Muscle of leg (tissue), 11 donors: ENCODE results near the gene COL23A1. TPM values are rescaled to one million over a fixed set of nuclear protein-coding genes. Genes with fewer than 3 reads are reported as not detected.
A peak's percentile ranks its signal among the peaks of the same experiment; 100 is the strongest.
"Not testable (repeated sequence)": the region's sequence is repeated elsewhere in the genome, so short reads cannot be mapped to it uniquely, and the experiment has no call there.

Source experiments
- DNase-seq: peaks from one replicate; pipeline ENCODE4 v3.0.0; 2013
- H3K27ac ChIP-seq: one replicate; pipeline ENCODE4 v1.5.1; 2013; ENCODE audit warnings: mild to moderate bottlenecking, low read length, control low read depth
- H3K27me3 ChIP-seq: one replicate; pipeline ENCODE4 v1.6.1; 2013; ENCODE audit warnings: low read length; ENCODE audit not compliant: control insufficient read depth, insufficient read depth
- H3K36me3 ChIP-seq: one replicate; pipeline ENCODE4 v1.6.1; 2013; ENCODE audit warnings: low read length; ENCODE audit not compliant: control insufficient read depth, insufficient read depth
- H3K4me1 ChIP-seq: one replicate; pipeline ENCODE4 v1.6.1; 2013; ENCODE audit warnings: low read length; ENCODE audit not compliant: control insufficient read depth, insufficient read depth
- H3K4me3 ChIP-seq: one replicate; pipeline ENCODE4 v1.5.1; 2013; ENCODE audit warnings: low read length, control low read depth
- H3K9me3 ChIP-seq: replicated peaks from 2 replicates; pipeline ENCODE4 v1.6.1; 2013; ENCODE audit warnings: low read depth, low read length; ENCODE audit not compliant: control insufficient read depth
- WGBS: methylation state at CpG from one replicate; pipeline ENCODE4 v1.1.5; 2013; ENCODE audit warnings: missing lambda C conversion rate; ENCODE audit not compliant: insufficient coverage; 5-methylcytosine and 5-hydroxymethylcytosine counted together
- polyA plus RNA-seq, 8 donors: library from polyadenylated mRNA; unstranded; fragments of 120-200 nt; gene quantifications; one replicate each; pipeline versions ENCODE4 v1.2.1 to v1.2.3, GENCODE V29; 2013; ENCODE audit warnings: inconsistent platforms in 1 of 8, low replicate concordance in 1 of 8; ENCODE audit not compliant: insufficient read length in 8 of 8, insufficient read depth in 1 of 8
- total RNA-seq: library from RNA; stranded (reverse); fragments of 120-200 nt; gene quantifications from one replicate; pipeline ENCODE4 v1.2.4, GENCODE V29; 2013

Gene COL23A1
- total and polyA plus RNA-seq, 9 donors: 1.3 to 5.1 (median 3.0) TPM

- DNase-seq: peak; percentile 50
Observed at GRCh38 chr5:178589180-178590140, 733 bp downstream of the COL23A1 start.

DNA sequence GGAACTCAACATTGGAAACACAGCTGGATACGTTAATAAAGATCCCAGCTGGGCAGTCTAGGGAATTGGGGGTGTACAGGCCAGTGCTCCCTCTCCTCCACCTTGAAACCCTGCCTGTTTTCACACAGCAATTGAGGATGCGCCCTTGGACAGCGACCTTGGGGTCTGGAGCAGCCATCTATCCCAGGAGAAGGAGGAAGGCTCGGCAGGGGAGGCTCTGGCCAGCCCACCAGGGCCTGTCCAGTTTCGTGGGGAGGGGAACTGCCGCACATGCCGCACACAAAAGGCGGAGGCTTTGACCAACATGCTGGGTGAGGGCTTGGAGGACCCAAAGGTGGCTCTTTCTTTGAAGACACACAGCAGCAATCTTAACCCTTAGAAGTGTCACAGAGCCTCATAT is 1.4 kb downstream of the COL23A1 start:
- H3K4me1 ChIP-seq: peaks cover 27% of the 10 kb centered on the region
- no peak overlapping the region for H3K27ac ChIP-seq
- no peak overlapping the region for H3K4me3 ChIP-seq
- H3K36me3 ChIP-seq: no peaks in the 10 kb centered on the region
- peaks cover 40% of the 10 kb centered on the region for H3K27me3 ChIP-seq
- WGBS: 27% methylated on average over 7 of the region's 8 CpGs
- H3K9me3 ChIP-seq: no peaks in the 10 kb centered on the region
- peak; percentile 42 for DNase-seq

More at GRCh38 chr5:178589180-178590140, 733 bp downstream of the COL23A1 start:
- Histone ChIP-seq H3K4me1 (peaks cover 27% of the 10 kb centered on the region), H3K4me3 (peak overlapping the region; percentile 8), H3K27me3 (peaks cover 40% of the 10 kb centered on the region), H3K36me3 (no peaks in the 10 kb centered on the region), H3K9me3 (peaks cover 2% of the 10 kb centered on the region), H3K27ac (no peak overlapping the region)
- WGBS: 4% methylated on average over 86 of the region's 91 CpGs

GRCh38 chr5:178587763-178588611 is 2.2 kb downstream of the COL23A1 start:
- Histone ChIP-seq H3K27me3 (peaks cover 40% of the 10 kb centered on the region), H3K9me3 (no peaks in the 10 kb centered on the region), H3K4me1 (peaks cover 27% of the 10 kb centered on the region), H3K27ac (no peak overlapping the region), H3K4me3 (no peak overlapping the region), H3K36me3 (no peaks in the 10 kb centered on the region)
- 34% methylated on average over 7 of the region's 13 CpGs for WGBS
- DNase-seq: no peak

DNA sequence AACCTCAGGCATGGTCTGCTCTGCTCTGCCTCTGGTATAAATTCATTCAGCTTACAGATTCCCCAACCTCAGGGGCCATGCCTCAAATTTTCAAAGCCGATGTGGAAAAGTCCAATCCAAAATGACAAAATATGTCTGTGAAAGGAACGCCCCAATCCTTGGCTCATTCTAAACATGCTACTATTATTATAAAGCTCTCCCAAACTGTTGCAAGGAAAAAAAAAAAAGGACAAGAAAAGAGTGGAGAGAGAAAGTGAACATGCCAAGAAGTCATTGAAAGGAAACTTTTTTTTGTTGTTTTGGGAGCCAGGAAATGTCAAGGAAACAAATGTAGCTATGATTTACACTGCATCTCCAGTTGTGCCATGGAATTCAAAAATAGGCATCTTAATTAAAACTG is 3.8 kb downstream of the COL23A1 start:
- no CpG with 5 or more reads among the region's 2 CpGs for WGBS
- Histone ChIP-seq H3K27ac (no peak overlapping the region), H3K27me3 (peaks cover 38% of the 10 kb centered on the region), H3K9me3 (no peaks in the 10 kb centered on the region), H3K36me3 (no peaks in the 10 kb centered on the region), H3K4me3 (no peak overlapping the region), H3K4me1 (peaks cover 27% of the 10 kb centered on the region)
- DNase-seq: peak; percentile 51

GRCh38 chr5:178585421-178585820 is 4.8 kb downstream of the COL23A1 start:
- not testable (repeated sequence) for H3K4me3 ChIP-seq, H3K9me3 ChIP-seq, H3K27ac ChIP-seq, H3K36me3 ChIP-seq
- WGBS: 83% methylated on average over 11 of the region's 11 CpGs
- peaks cover 39% of the 10 kb centered on the region for H3K27me3 ChIP-seq
- peak; percentile 74 for DNase-seq
- peaks cover 21% of the 10 kb centered on the region for H3K4me1 ChIP-seq

GRCh38 chr5:178583279-178583678 is 6.9 kb downstream of the COL23A1 start:
- DNase-seq: no peak
- no peaks in the 10 kb centered on the region for H3K9me3 ChIP-seq
- peaks cover 10% of the 10 kb centered on the region for H3K4me1 ChIP-seq
- no peak overlapping the region for H3K27ac ChIP-seq
- no peak overlapping the region for H3K4me3 ChIP-seq
- H3K36me3 ChIP-seq: no peaks in the 10 kb centered on the region
- WGBS: 79% methylated on average over 3 of the region's 8 CpGs
- peaks cover 30% of the 10 kb centered on the region for H3K27me3 ChIP-seq

DNA sequence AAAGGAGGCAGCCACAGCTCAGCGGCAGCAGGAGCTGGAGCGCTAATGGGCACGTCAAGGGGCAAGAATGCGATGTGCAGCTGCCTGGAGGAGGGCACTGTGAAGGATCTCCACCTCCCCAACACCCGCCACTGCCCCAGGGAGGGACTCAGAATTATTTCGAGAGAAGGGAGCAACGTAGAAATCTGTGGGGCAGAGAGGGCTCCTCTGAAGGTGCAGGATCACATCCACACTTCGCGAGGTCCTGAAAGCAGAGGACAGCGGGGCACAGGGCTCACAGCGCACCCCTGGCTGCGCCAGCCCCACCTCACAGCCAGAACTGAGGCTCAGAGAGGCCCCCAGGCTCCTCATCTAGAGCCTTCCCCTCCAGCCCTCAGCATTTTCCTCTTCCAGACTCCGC is 7.9 kb downstream of the COL23A1 start:
- no peaks in the 10 kb centered on the region for H3K9me3 ChIP-seq
- no peak for DNase-seq
- H3K4me1 ChIP-seq: peaks cover 8% of the 10 kb centered on the region
- peaks cover 26% of the 10 kb centered on the region for H3K27me3 ChIP-seq
- H3K27ac ChIP-seq: no peak overlapping the region
- WGBS: 94% methylated on average over 7 of the region's 13 CpGs
- H3K4me3 ChIP-seq: no peak overlapping the region
- H3K36me3 ChIP-seq: no peaks in the 10 kb centered on the region

GRCh38 chr5:178581621-178582020 is 8.6 kb downstream of the COL23A1 start:
- Histone ChIP-seq H3K4me3 (no peak overlapping the region), H3K27ac (no peak overlapping the region), H3K27me3 (peaks cover 28% of the 10 kb centered on the region), H3K9me3 (no peaks in the 10 kb centered on the region), H3K4me1 (peaks cover 11% of the 10 kb centered on the region), H3K36me3 (no peaks in the 10 kb centered on the region)
- DNase-seq: no peak
- WGBS: no CpG with 5 or more reads among the region's 3 CpGs

GRCh38 chr5:178580271-178580955 is 9.8 kb downstream of the COL23A1 start:
- 59% methylated on average over 6 of the region's 15 CpGs for WGBS
- DNase-seq: peak; percentile 59
- H3K27ac ChIP-seq: no peak overlapping the region
- H3K4me3 ChIP-seq: no peak overlapping the region
- H3K4me1 ChIP-seq: peaks cover 14% of the 10 kb centered on the region
- H3K27me3 ChIP-seq: peaks cover 33% of the 10 kb centered on the region
- H3K36me3 ChIP-seq: no peaks in the 10 kb centered on the region
- no peaks in the 10 kb centered on the region for H3K9me3 ChIP-seq
